Transverse colon (tissue), 4 donors: ENCODE data around the gene MCUR1. TPM values are rescaled to one million over a fixed set of nuclear protein-coding genes. Genes with fewer than 3 reads are reported as not detected.
A peak's percentile ranks its signal among the peaks of the same experiment; 100 is the strongest.
"Not testable (repeated sequence)": the region's sequence is repeated elsewhere in the genome, so short reads cannot be mapped to it uniquely, and the experiment has no call there.

Source experiments
- DNase-seq: peaks from one replicate; pipeline ENCODE4 v3.0.0-alpha.2; 2019
- H3K27ac ChIP-seq, 4 donors: fragments of 200-600 bp; sonication (generic); 2 replicates each; pipeline ENCODE4 v1.5.1; 2016 to 2018; ENCODE audit warnings: inconsistent platforms in 4 of 4
- H3K27me3 ChIP-seq: fragments of 200-600 bp; sonication (generic); 2 replicates; pipeline ENCODE4 v1.5.1; 2017; ENCODE audit warnings: inconsistent platforms
- H3K36me3 ChIP-seq, 4 donors: fragments of 200-600 bp; sonication (generic); 2 replicates each; pipeline ENCODE4 v1.5.1; 2017 to 2019; ENCODE audit warnings: inconsistent platforms in 4 of 4
- H3K4me1 ChIP-seq, 4 donors: fragments of 200-600 bp; sonication (generic); 2 replicates each; pipeline ENCODE4 v1.5.1; 2017 to 2020; ENCODE audit warnings: inconsistent platforms in 4 of 4
- H3K4me3 ChIP-seq, 4 donors: fragments of 200-600 bp; sonication (generic); 1 replicate in 1 of 4; 2 replicates in 3 of 4; pipeline versions ENCODE4 v1.5.1 to v1.6.1; 2017 to 2019; ENCODE audit warnings: inconsistent platforms in 4 of 4
- H3K9me3 ChIP-seq, 2 donors: fragments of 200-600 bp; sonication (generic); 2 replicates each; pipeline ENCODE4 v1.5.1; 2017 to 2019; ENCODE audit warnings: inconsistent platforms in 2 of 2
- CTCF ChIP-seq, 5 experiments: fragments of 200-600 bp in 3 of 5; fragments of 450-650 bp in 2 of 5; sonication (generic) in 3 of 5; IDR thresholded peaks; 1 replicate in 2 of 5; 2 replicates in 3 of 5; pipeline ENCODE4 v1.5.1; 2016 to 2017; ENCODE audit warnings: antibody characterized with exemption in 5 of 5, inconsistent platforms in 3 of 5, mild to moderate bottlenecking in 2 of 5, moderate library complexity in 1 of 5
- EP300 ChIP-seq: sonication (generic); formaldehyde crosslinking; IDR thresholded peaks from one replicate; pipeline ENCODE4 v1.6.1; 2017; ENCODE audit warnings: antibody characterized with exemption, low read depth
- POLR2A ChIP-seq: fragments of 450-650 bp; IDR thresholded peaks from one replicate; pipeline ENCODE4 v1.6.1; 2016; ENCODE audit warnings: antibody characterized with exemption, mild to moderate bottlenecking, moderate library complexity
- POLR2AphosphoS5 ChIP-seq, 3 donors: sonication (generic); formaldehyde crosslinking; IDR thresholded peaks; one replicate each; pipeline ENCODE4 v1.6.1; 2016; ENCODE audit warnings: antibody characterized with exemption in 3 of 3
- WGBS, 2 donors: methylation state at CpG; one replicate each; pipeline ENCODE4 v1.1.5; 2018; ENCODE audit warnings: low coverage in 1 of 2; 5-methylcytosine and 5-hydroxymethylcytosine counted together
- in situ Hi-C, 4 donors: fragments of 200-750 bp; cut with MboI; loops; one replicate each; pipeline versions ENCODE4 v1.15.0 to v1.15.1; 2017; ENCODE audit warnings: low sequenced_read_pairs in 3 of 4, low pct_ligation_motif_present in 1 of 4, low pct_unique_long_range_greater_than_20kb in 1 of 4
- intact Hi-C: fragments of 100-400 bp; cut with DNase I; formaldehyde crosslinking; loops from one replicate; pipeline ENCODE4 v1.15.1; 2023; ENCODE audit warnings: low total_unique reads
- total RNA-seq, 4 donors: library from RNA; depleted of rRNA; stranded (reverse); fragments of >200 nt; gene quantifications; one replicate each; pipeline ENCODE4 v1.1.0, GENCODE V29; 2016

MCUR1 gene
- 10 to 100 TPM; 25.7 to 58.7 (median 31.1) TPM for total RNA-seq

- Histone ChIP-seq H3K9me3 (no peaks in the 10 kb centered on the region), H3K27ac (peak within 1 kb of the TSS; percentile 97 to 99 (median 98)), H3K4me1 (peaks cover 26 to 44% (median 34%) of the 10 kb centered on the region in 4 donors), H3K36me3 (no peaks in the 10 kb centered on the region), H3K4me3 (peak within 1 kb of the TSS; percentile 84 to 93 (median 88)), H3K27me3 (no peaks in the 10 kb centered on the region)
- intact Hi-C loops = no loop called here
- 0% methylated on average over 15 of the region's 81 CpGs; no CpG with 5 or more reads in 1 of the 2 donors for WGBS, 2 donors
- TF ChIP-seq EP300 (no peak), CTCF (IDR thresholded peaks at IDR 0.05) (peak in 1 of 5 experiments; percentile 1), POLR2AphosphoS5 (IDR thresholded peaks at IDR 0.05) (peak; percentile 53 to 88 (median 87)), POLR2A (peak; percentile 86)
- peak; percentile 91 for DNase-seq
- in situ Hi-C loops = no loop called here
Observed at GRCh38 chr6:13814176-13814937, at the start of gene MCUR1. Gene MCUR1 (minus strand): TSS chr6:13814557. CDS start chr6:13814429, 128 bp downstream.

GRCh38 chr6:13863699-13864155 is 49.4 kb upstream of the MCUR1 start:
- Histone ChIP-seq H3K9me3 (no peaks in the 10 kb centered on the region), H3K36me3 (no peaks in the 10 kb centered on the region), H3K27ac (no peak overlapping the region), H3K27me3 (peaks cover 23% of the 10 kb centered on the region), H3K4me1 (peaks cover 0 to 6% (median 0%) of the 10 kb centered on the region in 4 donors), H3K4me3 (no peak overlapping the region)
- TF ChIP-seq CTCF (IDR thresholded peaks at IDR 0.05) = no peak
- in situ Hi-C loops (no loop called here), intact Hi-C loops (no loop called here)
- DNase-seq = no peak
- WGBS, 2 donors = 31 to 60% methylated on average over 1 to 2 of the region's 2 CpGs

- H3K36me3 ChIP-seq, H3K4me1 ChIP-seq, H3K4me3 ChIP-seq, H3K9me3 ChIP-seq, in situ Hi-C loops, H3K27ac ChIP-seq, intact Hi-C loops, DNase-seq: not testable (repeated sequence)
- peaks cover 51% of the 10 kb centered on the region for H3K27me3 ChIP-seq
- WGBS, 2 donors = 92% methylated on average over 3 of the region's 3 CpGs; no CpG with 5 or more reads in 1 of the 2 donors
Observed at GRCh38 chr6:13860556-13861185, 46.3 kb upstream of the MCUR1 start.

- Histone ChIP-seq H3K4me3 (peak overlapping the region in 2 of 4 donors; percentile 7 to 20), H3K9me3 (no peaks in the 10 kb centered on the region), H3K27me3 (peaks cover 51% of the 10 kb centered on the region), H3K36me3 (no peaks in the 10 kb centered on the region), H3K27ac (no peak overlapping the region), H3K4me1 (peaks cover 0 to 6% (median 0%) of the 10 kb centered on the region in 4 donors)
- DNase-seq = no peak
- in situ Hi-C loops = no loop called here
- intact Hi-C loops = no loop called here
- WGBS, 2 donors = 51% methylated on average over 61 of the region's 66 CpGs; no CpG with 5 or more reads in 1 of the 2 donors
- TF ChIP-seq CTCF (IDR thresholded peaks at IDR 0.05) (no peak), POLR2AphosphoS5 (IDR thresholded peaks at IDR 0.05) (no peak), EP300 (no peak), POLR2A (no peak)
Observed at GRCh38 chr6:13859871-13860555, 45.7 kb upstream of the MCUR1 start.
